H1 (cell line): Measurements from ENCODE around the gene ANGPTL8. TPM values are rescaled to one million over a fixed set of nuclear protein-coding genes. Genes with fewer than 3 reads are reported as not detected.
A peak's percentile ranks its signal among the peaks of the same experiment; 100 is the strongest.

Experiments used
- CTCF ChIA-PET: fragments of 300-600 bp; sonication (Branson Sonifier 250); formaldehyde crosslinking; loops from one replicate; lab custom pipeline; 2021; ENCODE audit not compliant: partially characterized antibody; lab: Charles Lee
- POLR2A ChIA-PET: fragments of 300-600 bp; sonication (Branson Sonifier 250); formaldehyde crosslinking; loops from one replicate; lab custom pipeline; 2021; ENCODE audit warnings: inconsistent platforms; ENCODE audit not compliant: partially characterized antibody; lab: Charles Lee
- DNase-seq, 2 experiments: peaks; one replicate each; pipeline versions ENCODE4 v3.0.0 to v3.0.0-alpha.2; 2010 to 2022; ENCODE audit warnings: low spot score in 2 of 2, low read depth in 1 of 2, mixed read lengths in 1 of 2
- FAIRE-seq: peaks from 2 replicates; lab custom pipeline; 2011; peaks lifted over from hg19 to GRCh38; lab: Jason Lieb, UNC
- H2AFZ ChIP-seq: 2 replicates; pipeline ENCODE4 v1.8.1; 2012; ENCODE audit warnings: low read length, inconsistent platforms
- H2AK5ac ChIP-seq: 2 replicates; pipeline ENCODE4 v1.6.1; 2013; ENCODE audit warnings: low read depth, low read length
- H2BK120ac ChIP-seq: replicated peaks from 2 replicates; pipeline ENCODE3; 2013; ENCODE audit warnings: low read depth, low read length, inconsistent platforms
- H2BK12ac ChIP-seq: 2 replicates; pipeline ENCODE4 v1.6.1; 2013; ENCODE audit warnings: low read depth, low read length
- H2BK15ac ChIP-seq: 2 replicates; pipeline ENCODE4 v1.6.1; 2013; ENCODE audit warnings: low read length
- H2BK20ac ChIP-seq: 2 replicates; pipeline ENCODE4 v1.6.1; 2013; ENCODE audit warnings: low read length
- H2BK5ac ChIP-seq: 2 replicates; pipeline ENCODE4 v1.6.1; 2013; ENCODE audit warnings: low read depth, low read length
- H3K14ac ChIP-seq: 2 replicates; pipeline ENCODE4 v1.6.1; 2013; ENCODE audit warnings: inconsistent platforms; ENCODE audit not compliant: insufficient read length
- H3K18ac ChIP-seq: 2 replicates; pipeline ENCODE4 v1.6.1; 2013; ENCODE audit warnings: low read length; ENCODE audit errors: extremely low read depth
- H3K23ac ChIP-seq: 2 replicates; pipeline ENCODE4 v1.6.1; 2013; ENCODE audit warnings: inconsistent platforms; ENCODE audit not compliant: insufficient read length
- H3K23me2 ChIP-seq: 2 replicates; pipeline ENCODE4 v1.6.1; 2013; ENCODE audit warnings: low read depth, low read length
- H3K27ac ChIP-seq: 2 replicates; pipeline ENCODE4 v1.6.1; 2011; ENCODE audit warnings: low read depth, low read length, inconsistent platforms
- H3K27me3 ChIP-seq, 4 experiments: replicated peaks in 1 of 4; 1 replicate in 1 of 4; 2 replicates in 3 of 4; pipeline versions ENCODE4 v1.6.1 to v1.8.1; 2011 to 2013; ENCODE audit warnings: low read length in 3 of 4, mild to moderate bottlenecking in 3 of 4, inconsistent platforms in 2 of 4, mixed read lengths in 2 of 4, moderate library complexity in 1 of 4; ENCODE audit not compliant: control insufficient read depth in 3 of 4, insufficient read depth in 3 of 4; ENCODE audit errors: extremely low read depth in 1 of 4
- H3K36me3 ChIP-seq, 4 experiments: 2 replicates each; pipeline versions ENCODE4 v1.6.1 to v1.8.1; 2011 to 2013; ENCODE audit warnings: mild to moderate bottlenecking in 4 of 4, low read length in 3 of 4, moderate library complexity in 2 of 4, control low read depth in 1 of 4, inconsistent platforms in 1 of 4; ENCODE audit not compliant: insufficient read depth in 4 of 4, control insufficient read depth in 2 of 4
- H3K4ac ChIP-seq: replicated peaks from 2 replicates; pipeline ENCODE3; 2013; ENCODE audit warnings: low read length, low read depth, mixed read lengths, inconsistent platforms; ENCODE audit not compliant: insufficient read length
- H3K4me1 ChIP-seq, 4 experiments: replicated peaks in 1 of 4; 1 replicate in 1 of 4; 2 replicates in 3 of 4; pipeline versions ENCODE4 v1.6.1 to v1.8.1; 2011 to 2013; ENCODE audit warnings: low read length in 3 of 4, inconsistent platforms in 2 of 4, mixed read lengths in 1 of 4; ENCODE audit not compliant: insufficient read depth in 4 of 4, control insufficient read depth in 3 of 4
- H3K4me2 ChIP-seq, 2 experiments: 2 replicates each; pipeline versions ENCODE4 v1.6.1 to v1.8.1; 2011 to 2013; ENCODE audit warnings: low read depth in 2 of 2, low read length in 2 of 2, control low read depth in 1 of 2, inconsistent platforms in 1 of 2, mild to moderate bottlenecking in 1 of 2; ENCODE audit not compliant: insufficient read depth in 1 of 2
- H3K4me3 ChIP-seq, 4 experiments: fragments of 200-600, 300-600 bp in 1 of 4; sonication (generic), shearing (Covaris generic), sonication (Bioruptor Twin) in 1 of 4; 2 replicates each; pipeline versions ENCODE4 v1.5.1 to v1.8.1; 2011 to 2016; ENCODE audit warnings: low read length in 4 of 4, low read depth in 3 of 4, control low read depth in 2 of 4, inconsistent platforms in 2 of 4, mild to moderate bottlenecking in 2 of 4, mixed read lengths in 1 of 4, moderate library complexity in 1 of 4; ENCODE audit not compliant: insufficient read depth in 2 of 4; ENCODE audit errors: extremely low read depth in 1 of 4
- H3K56ac ChIP-seq: replicated peaks from 2 replicates; pipeline ENCODE3; 2013; ENCODE audit warnings: low read depth, mild to moderate bottlenecking, mixed read lengths, low read length, inconsistent platforms; ENCODE audit not compliant: insufficient read length
- H3K79me1 ChIP-seq: 2 replicates; pipeline ENCODE4 v1.6.1; 2013; ENCODE audit warnings: low read depth, low read length, control low read depth
- H3K79me2 ChIP-seq, 2 experiments: 2 replicates each; pipeline versions ENCODE4 v1.6.1 to v1.8.1; 2012 to 2013; ENCODE audit warnings: low read length in 2 of 2, mild to moderate bottlenecking in 2 of 2, inconsistent platforms in 1 of 2; ENCODE audit not compliant: insufficient read depth in 2 of 2, control insufficient read depth in 1 of 2
- H3K9ac ChIP-seq, 4 experiments: replicated peaks in 1 of 4; 1 replicate in 1 of 4; 2 replicates in 3 of 4; pipeline versions ENCODE4 v1.6.1 to v1.8.1; 2011 to 2013; ENCODE audit warnings: low read depth in 3 of 4, low read length in 3 of 4, control low read depth in 2 of 4, mild to moderate bottlenecking in 2 of 4, moderate library complexity in 2 of 4, inconsistent platforms in 1 of 4; ENCODE audit errors: extremely low read depth in 1 of 4
- H3K9me3 ChIP-seq, 2 experiments: 2 replicates each; pipeline versions ENCODE4 v1.6.1 to v1.8.1; 2012 to 2013; ENCODE audit warnings: mild to moderate bottlenecking in 2 of 2, moderate library complexity in 2 of 2, control low read depth in 1 of 2, inconsistent platforms in 1 of 2, low read depth in 1 of 2, low read length in 1 of 2, mixed read lengths in 1 of 2; ENCODE audit not compliant: insufficient read depth in 2 of 2
- H4K20me1 ChIP-seq, 2 experiments: replicated peaks in 1 of 2; 2 replicates each; pipeline versions ENCODE3 to v1.8.1; 2011 to 2013; ENCODE audit warnings: inconsistent platforms in 2 of 2, low read length in 2 of 2, mild to moderate bottlenecking in 1 of 2; ENCODE audit not compliant: insufficient read depth in 2 of 2, control insufficient read depth in 1 of 2
- H4K5ac ChIP-seq: 2 replicates; pipeline ENCODE4 v1.6.1; 2013; ENCODE audit warnings: low read length, low read depth, mixed read lengths, inconsistent platforms; ENCODE audit not compliant: insufficient read length
- H4K8ac ChIP-seq: 2 replicates; pipeline ENCODE4 v1.8.0; 2013; ENCODE audit warnings: mild to moderate bottlenecking, moderate library complexity, low read length, inconsistent platforms; ENCODE audit not compliant: insufficient read depth; ENCODE audit errors: extremely low read depth
- H4K91ac ChIP-seq: replicated peaks from 2 replicates; pipeline ENCODE3; 2013; ENCODE audit warnings: low read length, mixed read lengths, inconsistent platforms; ENCODE audit not compliant: insufficient read length
- CBX5 ChIP-seq: fragments of 300-800, 300-1000 bp; sonication (generic); IDR thresholded peaks from 2 replicates; pipeline ENCODE4 v1.7.1; 2016; ENCODE audit warnings: antibody characterized with exemption, low read length, low read depth
- CREB1 ChIP-seq: IDR thresholded peaks from 2 replicates; pipeline ENCODE4 v1.6.1; 2012; ENCODE audit warnings: inconsistent platforms
- KDM1A ChIP-seq: fragments of 200-600, 300-600 bp; sonication (generic); IDR thresholded peaks from 2 replicates; pipeline ENCODE4 v1.7.1; 2016; ENCODE audit warnings: mild to moderate bottlenecking, low read length, borderline replicate concordance
- SIRT6 ChIP-seq: IDR thresholded peaks from one replicate; pipeline ENCODE4 v1.7.1; 2012; ENCODE audit warnings: low read length, inconsistent platforms
- YY1 ChIP-seq: IDR thresholded peaks from 2 replicates; pipeline ENCODE4 v1.6.1; 2011; ENCODE audit warnings: low read depth, mild to moderate bottlenecking, low read length
- WGBS, 2 experiments: shearing (Covaris generic) in 1 of 2; methylation state at CpG; one replicate each; pipeline versions ENCODE4 v1.1.6 to v1.1.7; 2013 to 2015; ENCODE audit warnings: low lambda C conversion rate in 2 of 2, mixed read lengths in 2 of 2, inconsistent platforms in 1 of 2, low coverage in 1 of 2, missing lambda C conversion rate in 1 of 2; ENCODE audit not compliant: insufficient replicate concordance in 2 of 2, insufficient coverage in 1 of 2, insufficient read length in 1 of 2; ENCODE audit errors: extremely low coverage in 1 of 2, missing lambda C conversion rate in 1 of 2; 5-methylcytosine and 5-hydroxymethylcytosine counted together
- polyA plus RNA-seq, 7 experiments: library from polyadenylated mRNA; depleted of rRNA in 3 of 7; stranded (reverse) in 5 of 7; unstranded in 2 of 7; fragments of >200 nt in 5 of 7; fragments of 200-250 nt in 2 of 7; gene quantifications; 1 replicate in 5 of 7; 2 replicates in 1 of 7; 4 replicates in 1 of 7; pipeline versions ENCODE4 v1.2.1 to v1.2.3, GENCODE V29; 2011 to 2013; ENCODE audit warnings: missing spikeins in 2 of 7, mixed read lengths in 2 of 7
- total RNA-seq: library from RNA; stranded (reverse); fragmentation: NEBNext Ultra II Directional; extraction: Animal tissue kit (Norgen Biotek cat#: 25700); gene quantifications from 2 replicates; pipeline ENCODE4 v1.2.1, GENCODE V29; 2021

ANGPTL8 gene
- total and polyA plus RNA-seq, 2 of the 8 experiments (the other 6 are each of a cell fraction or from before 2014, with no cell fraction given), result not detected

- Histone ChIP-seq H3K27ac (no peak overlapping the region), H3K9ac (no peak overlapping the region), H4K20me1 (no peaks in the 10 kb centered on the region), H3K23ac (no peak overlapping the region), H2BK5ac (no peak overlapping the region), H3K79me1 (no peaks in the 10 kb centered on the region), H3K4me2 (no peak overlapping the region), H4K5ac (no peak overlapping the region), H3K4me1 (peaks cover 0 to 9% (median 3%) of the 10 kb centered on the region in 4 experiments; a peak in 5 of 7 replicates), H3K14ac (no peak overlapping the region), H3K4me3 (no peak overlapping the region), H3K23me2 (no peaks in the 10 kb centered on the region; the same call in 1 of the 2 replicates), H4K91ac (no peak overlapping the region), H2BK120ac (no peak overlapping the region), H2BK20ac (no peak overlapping the region), H2BK12ac (no peak overlapping the region), H3K18ac (no peak overlapping the region), H3K36me3 (no peaks in the 10 kb centered on the region), H3K9me3 (no peaks in the 10 kb centered on the region), H3K79me2 (0 out of 4 replicates have a peak, but pooled peaks cover 0 to 1% of the 10 kb centered on the region in 2 experiments), H3K27me3 (no peaks in the 10 kb centered on the region), H3K4ac (peak overlapping the region; percentile 69), H4K8ac (peak overlapping the region; percentile 31; the same call in 1 of the 2 replicates), H3K56ac (no peak overlapping the region), H2BK15ac (no peak overlapping the region; the same call in 1 of the 2 replicates), H2AK5ac (0 out of 2 replicates have a peak overlapping the region, but pooled peaks have one; percentile 8), H2AFZ (no peak overlapping the region)
- CTCF ChIA-PET, result interaction anchor here (0.9 to 2.4 kb wide), 5 partner anchors 8 to 118 kb away, joined by 3 to 16 read pairs (median 3); partner anchors contain the start of gene EPOR
- POLR2A ChIA-PET, result interaction anchor here (1.4 kb wide), 1 partner anchor 12 kb away, joined by 4 read pairs; no protein-coding TSS in a partner anchor
- FAIRE-seq (no peak), DNase-seq (no peak)
- TF ChIP-seq SIRT6 (no peak), KDM1A (0 out of 2 replicates have a peak, but pooled peaks have one; percentile 37), CREB1 (no peak), YY1 (no peak), CBX5 (no peak)
- WGBS, 2 experiments, result 89% methylated on average over 6 of the region's 6 CpGs; no CpG with 5 or more reads in 1 of the 2 experiments
Observed at GRCh38 chr19:11265177-11265784, 25.9 kb downstream of the ANGPTL8 start.
